SJCRH30 (cell line): ENCODE data around the gene ZNF750. TPM values are rescaled to one million over a fixed set of nuclear protein-coding genes. Genes with fewer than 3 reads are reported as not detected.
"Not testable (repeated sequence)": the region's sequence is repeated elsewhere in the genome, so short reads cannot be mapped to it uniquely, and the experiment has no call there.

ENCODE experiments used
- DNase-seq, 2 experiments: peaks; one replicate each; pipeline ENCODE4 v3.0.0-alpha.2; 2015 to 2020
- H3K27ac ChIP-seq: fragments of 250-450 bp; sonication (Bioruptor Pico); 2 replicates; pipeline ENCODE4 v1.5.1; 2020; ENCODE audit warnings: mild to moderate bottlenecking, moderate library complexity
- H3K27me3 ChIP-seq: fragments of 250-450 bp; sonication (Bioruptor Pico); 2 replicates; pipeline ENCODE4 v1.5.1; 2020; ENCODE audit warnings: mild to moderate bottlenecking, moderate library complexity
- H3K36me3 ChIP-seq: fragments of 250-450 bp; sonication (Bioruptor Pico); 2 replicates; pipeline ENCODE4 v1.5.1; 2020; ENCODE audit warnings: mild to moderate bottlenecking, moderate library complexity
- H3K4me1 ChIP-seq: fragments of 250-450 bp; sonication (Bioruptor Pico); 2 replicates; pipeline ENCODE4 v1.5.1; 2020; ENCODE audit warnings: mild to moderate bottlenecking, moderate library complexity
- H3K4me3 ChIP-seq: fragments of 250-450 bp; sonication (Bioruptor Pico); 2 replicates; pipeline ENCODE4 v1.5.1; 2020; ENCODE audit warnings: mild to moderate bottlenecking, moderate library complexity
- H3K9me3 ChIP-seq: fragments of 250-450 bp; sonication (Bioruptor Pico); replicated peaks from 2 replicates; pipeline ENCODE4 v1.5.1; 2020; ENCODE audit warnings: mild to moderate bottlenecking, moderate library complexity
- total RNA-seq: library from RNA; depleted of rRNA; stranded (reverse); fragments of >200 nt; shearing (Covaris generic); gene quantifications from 2 replicates; pipeline ENCODE4 v1.2.3, GENCODE V29; 2014

The ZNF750 gene
- total RNA-seq, 1 experiment from 2014 or later: not detected

GRCh38 chr17:82798752-82799151, 41.1 kb downstream of the ZNF750 start:
- Histone ChIP-seq H3K27me3 (no peaks in the 10 kb centered on the region), H3K4me3 (no peak overlapping the region), H3K36me3 (peaks cover 49% of the 10 kb centered on the region), H3K4me1 (peaks cover 12% of the 10 kb centered on the region), H3K27ac (no peak overlapping the region), H3K9me3 (no peaks in the 10 kb centered on the region)
- DNase-seq: no peak

DNA sequence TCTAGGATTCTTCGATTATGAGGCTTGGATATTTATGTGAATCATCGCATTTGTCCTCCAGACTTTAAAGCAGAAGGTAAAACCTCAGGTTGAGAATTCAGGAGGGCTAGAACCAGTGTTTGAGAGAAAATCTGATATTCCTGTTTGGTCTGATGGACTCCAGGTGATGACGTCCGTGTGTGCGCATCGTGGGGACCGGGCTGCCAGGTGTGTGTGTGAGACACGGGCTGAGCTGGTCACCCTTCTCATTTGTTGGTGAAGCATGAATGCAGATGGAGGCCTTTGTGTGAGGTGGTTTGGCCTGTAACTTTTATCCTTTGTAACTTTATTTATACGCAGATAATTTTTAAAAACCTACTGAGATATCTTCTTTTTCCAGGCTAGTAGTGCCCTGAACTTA, 42.8 kb downstream of the ZNF750 start:
- no peak overlapping the region for H3K4me3 ChIP-seq
- no peaks in the 10 kb centered on the region for H3K27me3 ChIP-seq
- no peak for DNase-seq
- H3K27ac ChIP-seq: no peak overlapping the region
- peaks cover 47% of the 10 kb centered on the region for H3K36me3 ChIP-seq
- peaks cover 15% of the 10 kb centered on the region for H3K4me1 ChIP-seq
- no peaks in the 10 kb centered on the region for H3K9me3 ChIP-seq

GRCh38 chr17:82795615-82796014, 44.2 kb downstream of the ZNF750 start:
- no peak for DNase-seq
- Histone ChIP-seq H3K27me3 (no peaks in the 10 kb centered on the region), H3K4me1 (peaks cover 15% of the 10 kb centered on the region), H3K36me3 (peaks cover 45% of the 10 kb centered on the region), H3K27ac (no peak overlapping the region), H3K9me3 (no peaks in the 10 kb centered on the region), H3K4me3 (no peak overlapping the region)

GRCh38 chr17:82794781-82795482, 44.9 kb downstream of the ZNF750 start:
- Histone ChIP-seq H3K9me3 (no peaks in the 10 kb centered on the region), H3K4me1 (peaks cover 15% of the 10 kb centered on the region), H3K4me3 (no peak overlapping the region), H3K27ac (peak overlapping the region; percentile 6), H3K27me3 (no peaks in the 10 kb centered on the region), H3K36me3 (peaks cover 39% of the 10 kb centered on the region)
- DNase-seq: no peak

- peak overlapping the region; percentile 6 for H3K27ac ChIP-seq
- peaks cover 15% of the 10 kb centered on the region for H3K4me1 ChIP-seq
- no peaks in the 10 kb centered on the region for H3K27me3 ChIP-seq
- DNase-seq: peak; percentile 40 to 79
- H3K36me3 ChIP-seq: peaks cover 30% of the 10 kb centered on the region
- no peaks in the 10 kb centered on the region for H3K9me3 ChIP-seq
- no peak overlapping the region for H3K4me3 ChIP-seq
Observed at GRCh38 chr17:82793974-82794630, 45.7 kb downstream of the ZNF750 start.

- H3K36me3 ChIP-seq: peaks cover 19% of the 10 kb centered on the region; the same call in 1 of the 2 replicates
- no peak for DNase-seq
- no peaks in the 10 kb centered on the region for H3K9me3 ChIP-seq
Observed at GRCh38 chr17:82791532-82791931, 48.3 kb downstream of the ZNF750 start.

GRCh38 chr17:82790391-82790790, 49.4 kb downstream of the ZNF750 start:
- Histone ChIP-seq H3K27me3 (no peaks in the 10 kb centered on the region), H3K4me3 (no peak overlapping the region), H3K4me1 (peaks cover 15% of the 10 kb centered on the region), H3K9me3 (no peaks in the 10 kb centered on the region), H3K36me3 (peaks cover 18% of the 10 kb centered on the region; the same call in 1 of the 2 replicates), H3K27ac (no peak overlapping the region)
- DNase-seq: no peak

More at GRCh38 chr17:82791532-82791931, 48.3 kb downstream of the ZNF750 start:
- Histone ChIP-seq H3K27ac (no peak overlapping the region), H3K4me3 (no peak overlapping the region), H3K4me1 (peaks cover 15% of the 10 kb centered on the region), H3K27me3 (no peaks in the 10 kb centered on the region)

- peaks cover 17% of the 10 kb centered on the region; the same call in 1 of the 2 replicates for H3K36me3 ChIP-seq
- H3K9me3 ChIP-seq: no peaks in the 10 kb centered on the region
- no peak overlapping the region for H3K4me3 ChIP-seq
- DNase-seq: no peak
- H3K27ac ChIP-seq: no peak overlapping the region
- H3K4me1 ChIP-seq: peaks cover 14% of the 10 kb centered on the region
- no peaks in the 10 kb centered on the region for H3K27me3 ChIP-seq
Observed at GRCh38 chr17:82789806-82790205, 50.0 kb downstream of the ZNF750 start.

DNA sequence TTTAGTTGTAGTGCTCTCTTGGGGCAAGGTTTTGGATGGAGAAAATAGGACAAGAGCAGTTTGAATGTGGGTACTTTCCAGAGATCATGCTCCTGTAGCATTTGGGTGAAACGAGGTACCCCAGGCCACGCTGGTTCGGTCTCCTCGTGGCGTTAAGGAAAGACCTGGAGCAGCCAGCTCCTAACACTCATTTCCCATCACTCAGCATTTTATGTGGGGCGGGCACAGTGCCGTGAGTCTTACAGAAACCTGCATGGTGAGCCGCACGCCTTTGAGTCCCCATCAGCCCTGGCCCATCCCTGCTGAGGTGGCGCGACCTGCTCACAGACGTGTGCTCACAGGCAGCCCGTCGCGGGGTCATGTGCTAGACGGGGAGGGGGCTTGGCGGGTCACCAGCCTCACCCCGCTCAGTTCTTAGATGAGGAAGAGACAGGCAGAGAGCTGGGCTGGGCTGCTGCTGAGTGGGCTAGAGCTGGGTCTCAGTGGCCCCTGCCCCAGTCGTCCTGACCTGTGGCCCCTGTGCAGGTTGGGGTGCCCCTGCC, 50.7 kb downstream of the ZNF750 start:
- Histone ChIP-seq H3K9me3 (no peaks in the 10 kb centered on the region), H3K4me1 (peaks cover 7% of the 10 kb centered on the region), H3K36me3 (peaks cover 23% of the 10 kb centered on the region), H3K4me3 (no peak overlapping the region), H3K27me3 (no peaks in the 10 kb centered on the region), H3K27ac (no peak overlapping the region)
- DNase-seq: no peak

- Histone ChIP-seq H3K27ac (no peak overlapping the region), H3K27me3 (no peaks in the 10 kb centered on the region), H3K36me3 (peaks cover 30% of the 10 kb centered on the region), H3K4me1 (no peaks in the 10 kb centered on the region; the same call in 1 of the 2 replicates), H3K4me3 (no peak overlapping the region), H3K9me3 (no peaks in the 10 kb centered on the region)
- DNase-seq: no peak
Observed at GRCh38 chr17:82788206-82789001, 51.4 kb downstream of the ZNF750 start.

GRCh38 chr17:82787081-82787848, 52.6 kb downstream of the ZNF750 start:
- H3K36me3 ChIP-seq: peaks cover 38% of the 10 kb centered on the region
- DNase-seq: no peak
- H3K4me3 ChIP-seq: no peak overlapping the region
- H3K27ac ChIP-seq: no peak overlapping the region
- no peaks in the 10 kb centered on the region for H3K27me3 ChIP-seq
- H3K4me1 ChIP-seq: no peaks in the 10 kb centered on the region
- H3K9me3 ChIP-seq: no peaks in the 10 kb centered on the region

- Histone ChIP-seq H3K36me3 (peaks cover 44% of the 10 kb centered on the region), H3K27me3 (no peaks in the 10 kb centered on the region), H3K27ac (no peak overlapping the region), H3K4me1 (no peaks in the 10 kb centered on the region), H3K9me3 (no peaks in the 10 kb centered on the region), H3K4me3 (no peak overlapping the region)
- DNase-seq: no peak
Observed at GRCh38 chr17:82786427-82786826, 53.4 kb downstream of the ZNF750 start.

DNA sequence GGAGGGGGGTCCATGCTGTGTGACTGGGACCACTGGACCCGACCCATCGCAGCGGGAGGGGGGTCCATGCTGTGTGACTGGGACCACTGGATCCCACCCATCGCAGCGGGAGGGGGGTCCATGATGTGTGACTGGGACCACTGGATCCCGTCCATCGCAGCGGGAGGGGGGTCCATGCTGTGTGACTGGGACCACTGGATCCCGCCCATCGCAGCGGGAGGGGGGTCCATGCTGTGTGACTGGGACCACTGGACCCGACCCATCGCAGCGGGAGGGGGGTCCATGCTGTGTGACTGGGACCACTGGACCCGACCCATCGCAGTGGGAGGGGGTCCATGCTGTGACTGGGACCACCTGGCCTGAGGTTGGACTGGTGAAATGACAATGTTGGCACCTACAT, 54.2 kb downstream of the ZNF750 start:
- not testable (repeated sequence) for H3K27me3 ChIP-seq, H3K27ac ChIP-seq, H3K4me1 ChIP-seq, DNase-seq, H3K4me3 ChIP-seq, H3K9me3 ChIP-seq
- peaks cover 41% of the 10 kb centered on the region for H3K36me3 ChIP-seq

- H3K27me3 ChIP-seq: no peaks in the 10 kb centered on the region
- H3K27ac ChIP-seq: no peak overlapping the region
- H3K4me1 ChIP-seq: no peaks in the 10 kb centered on the region
- DNase-seq: no peak
- H3K36me3 ChIP-seq: peaks cover 48% of the 10 kb centered on the region
- H3K4me3 ChIP-seq: no peak overlapping the region
- no peaks in the 10 kb centered on the region for H3K9me3 ChIP-seq
Observed at GRCh38 chr17:82783498-82783897, 56.3 kb downstream of the ZNF750 start.
